NCI-H1694 treated with DMSO at 0.1 percent for 48 hours (cell line): ENCODE data around the gene OR4D1.

Experiments
- DNase-seq: peaks from one replicate; lab custom pipeline; 2025; lab: John Stamatoyannopoulos, UW

Gene OR4D1

GRCh38 chr17:58156839-58157803, 8.9 kb downstream of the OR4D1 start:
- DNase-seq: no peak

DNA sequence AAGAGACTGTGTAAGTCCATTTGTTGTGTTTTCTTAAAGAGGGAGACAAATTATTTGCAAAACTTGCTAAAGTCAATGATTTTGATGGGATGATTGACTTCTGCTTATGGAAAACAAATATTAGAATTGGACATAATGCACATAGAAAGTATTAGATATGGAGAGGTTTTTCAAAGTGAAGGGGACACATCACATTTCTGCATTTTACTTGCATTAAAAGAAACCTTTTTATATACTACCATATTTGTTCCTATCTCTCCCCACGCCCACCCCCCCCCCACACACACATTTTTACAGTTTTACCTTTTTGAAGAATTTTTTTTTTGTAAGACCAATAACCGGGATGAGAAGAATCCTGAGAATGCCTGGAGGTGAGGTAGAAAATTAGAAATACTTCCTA, 10.0 kb downstream of the OR4D1 start:
- DNase-seq: no peak

DNA sequence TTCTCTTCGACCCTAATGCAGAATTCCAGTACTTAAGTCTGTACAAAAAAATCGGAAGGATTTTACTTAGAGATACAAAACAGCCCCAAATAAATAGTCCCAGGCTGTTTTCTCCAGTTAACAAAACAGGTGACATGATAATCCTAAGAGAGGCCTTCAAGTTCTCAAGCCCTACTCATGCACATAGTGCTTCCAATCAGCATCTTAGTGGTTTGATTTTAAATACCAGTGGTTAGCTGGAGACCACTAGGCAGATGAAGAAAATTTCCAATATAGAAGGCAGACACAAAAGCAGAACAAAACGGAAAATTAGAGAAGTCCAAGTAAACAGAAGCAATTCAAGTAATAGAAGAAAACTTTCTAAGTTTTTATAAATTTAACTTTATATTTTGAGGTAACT, 13.4 kb downstream of the OR4D1 start:
- DNase-seq: no peak

DNA sequence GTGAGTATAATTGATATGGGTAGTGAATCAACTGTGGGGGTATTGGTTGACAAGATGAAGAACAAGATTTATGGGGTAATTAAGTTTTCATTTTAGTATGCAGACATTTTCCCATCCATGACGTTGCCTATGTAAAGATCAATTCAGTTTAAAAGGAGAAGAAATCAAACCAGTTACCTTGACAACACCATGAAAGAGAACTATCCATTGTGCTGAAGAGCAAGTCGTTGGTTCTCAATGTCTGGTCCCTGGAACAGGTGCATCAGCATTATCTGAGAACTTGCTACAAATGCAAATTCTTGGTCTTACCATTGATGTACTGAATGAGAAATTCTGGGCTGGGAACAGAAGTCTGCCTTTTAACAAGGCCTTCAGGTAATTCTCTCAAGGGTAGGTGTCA, 17.8 kb downstream of the OR4D1 start:
- DNase-seq: no peak

DNA sequence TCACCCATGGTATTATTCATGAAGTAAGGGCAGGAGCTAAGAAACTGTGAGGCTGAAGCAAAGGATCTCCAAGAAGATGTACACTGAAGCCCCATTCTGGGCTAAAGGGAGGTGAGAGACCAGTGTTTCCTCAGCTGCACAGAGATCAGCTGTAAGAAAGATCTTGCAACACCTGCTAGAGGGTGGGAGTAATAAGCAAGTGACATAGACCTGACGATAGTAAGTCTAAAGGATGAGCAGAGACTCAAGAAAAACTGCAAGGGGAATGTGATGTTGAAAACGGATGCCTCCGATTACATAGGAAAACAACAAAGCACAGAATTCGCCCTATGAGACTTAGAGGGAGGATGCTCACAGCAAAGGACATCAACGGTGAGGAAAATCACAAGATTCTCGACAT, 18.5 kb downstream of the OR4D1 start, which contains the start of gene OR4D2:
TSS of gene OR4D2 (plus strand) at position 301 of the 400 bp plus-strand sequence. CDS start 2,674 bp downstream, outside the sequence.
- no peak for DNase-seq

GRCh38 chr17:58170622-58171021, 22.4 kb downstream of the OR4D1 start:
- DNase-seq: no peak

DNA sequence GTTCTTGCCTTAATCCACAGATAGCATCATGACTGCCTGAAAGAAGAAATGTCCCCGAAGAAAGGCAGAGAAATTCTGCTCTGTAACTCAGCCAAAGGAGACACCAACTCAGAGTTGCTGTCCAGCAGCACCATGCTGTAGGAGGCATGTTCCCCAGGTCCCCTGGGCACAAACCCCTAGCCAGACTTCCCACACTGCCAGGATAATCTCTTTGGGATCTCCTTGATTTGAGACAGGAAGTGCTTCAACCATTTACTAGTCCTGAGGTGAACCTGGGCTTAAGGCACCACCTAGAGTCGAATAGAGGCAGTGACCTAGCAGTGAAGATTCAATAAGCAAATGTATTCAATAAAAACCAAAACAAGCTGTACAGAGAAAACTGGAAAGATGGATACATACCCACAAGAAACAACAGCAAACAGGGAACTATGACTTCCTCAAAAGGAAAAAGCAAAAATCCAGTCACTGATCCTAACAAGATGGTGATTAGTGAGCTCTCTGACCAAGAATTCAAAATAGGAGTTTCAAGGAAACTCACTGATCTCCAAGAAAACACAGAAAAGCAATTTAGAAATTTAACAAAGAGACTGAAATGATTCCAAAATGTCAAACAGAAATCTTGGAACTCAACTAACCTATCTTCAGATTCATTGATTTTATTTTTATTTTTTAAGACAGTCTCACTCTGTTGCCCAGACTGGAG, 24.3 kb downstream of the OR4D1 start:
- peak; percentile 51 for DNase-seq

GRCh38 chr17:58174871-58175270, 26.7 kb downstream of the OR4D1 start:
- DNase-seq: no peak

DNA sequence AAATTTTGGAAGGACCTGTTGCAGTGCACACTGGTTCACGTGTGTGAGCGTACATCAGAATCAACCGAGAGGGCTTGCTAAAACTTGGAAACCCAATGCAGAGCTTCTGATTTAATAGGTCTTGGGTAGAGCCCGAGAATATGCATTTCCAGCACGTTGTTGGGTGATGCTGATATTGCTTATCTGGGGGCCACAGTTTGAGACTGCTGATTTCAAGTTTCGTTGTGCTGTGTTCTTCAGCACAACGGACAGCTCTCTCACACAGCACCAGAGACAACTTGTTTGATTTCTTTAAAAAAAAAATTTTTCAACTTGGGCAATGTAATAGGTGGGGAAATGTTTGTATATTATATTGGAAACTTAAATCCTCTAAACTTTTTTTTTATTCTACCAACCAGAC, 28.0 kb downstream of the OR4D1 start:
- DNase-seq: no peak

GRCh38 chr17:58181796-58182195, 33.6 kb downstream of the OR4D1 start:
- no peak for DNase-seq

DNA sequence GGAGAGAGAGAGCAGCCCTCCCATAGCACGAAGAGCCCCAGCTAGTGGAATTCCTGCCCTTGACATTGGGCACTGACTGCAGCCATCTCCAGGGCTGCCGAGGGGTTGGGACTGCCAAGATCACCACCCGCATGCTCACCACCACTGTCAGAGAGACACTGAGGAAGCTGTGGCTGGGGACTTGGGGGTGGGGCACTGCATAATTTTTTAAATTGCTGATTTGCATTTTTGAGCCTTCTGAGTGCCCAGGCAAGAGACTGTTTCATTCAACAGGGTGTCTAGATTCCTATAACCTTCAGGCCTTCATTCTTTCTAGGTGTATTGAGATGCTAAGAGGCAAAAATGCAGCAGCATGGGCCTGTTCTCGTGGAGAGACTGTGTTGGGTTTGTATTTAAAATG, 35.3 kb downstream of the OR4D1 start:
- DNase-seq: no peak

DNA sequence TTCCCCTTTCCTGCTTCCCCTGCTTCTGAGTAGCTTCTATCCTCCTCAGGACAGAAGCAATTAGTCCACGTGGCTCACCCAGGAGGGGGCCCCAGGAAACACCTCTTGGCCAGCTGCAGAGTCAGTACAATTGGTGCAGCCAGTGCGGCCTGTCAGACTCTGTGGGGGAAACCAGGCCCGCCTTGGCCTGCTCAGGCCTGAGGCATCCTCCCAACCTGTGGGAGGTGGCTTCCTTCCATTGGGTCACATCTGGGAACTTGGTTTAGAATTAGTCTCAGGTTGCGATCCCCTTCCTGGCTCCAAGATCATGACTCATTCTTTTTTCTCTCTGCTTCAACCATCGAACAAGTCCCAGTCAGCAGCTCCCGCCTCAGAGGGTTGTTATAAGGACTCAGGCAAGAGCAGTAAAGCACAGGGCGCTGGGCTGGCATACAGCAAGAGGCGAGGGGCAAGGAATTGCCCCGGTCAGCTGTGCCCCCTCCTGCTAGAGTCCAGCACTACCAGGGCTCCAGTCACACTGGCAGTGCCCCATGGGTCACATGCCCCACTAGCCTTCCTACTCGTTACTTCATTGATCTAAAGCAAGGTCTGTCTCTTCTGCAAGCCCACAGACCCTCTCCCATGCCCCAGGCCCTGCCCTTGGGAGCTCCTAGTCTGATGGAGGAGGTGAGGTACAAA, 36.3 kb downstream of the OR4D1 start:
- DNase-seq: no peak

GRCh38 chr17:58184986-58185761, 37.0 kb downstream of the OR4D1 start:
- no peak for DNase-seq

DNA sequence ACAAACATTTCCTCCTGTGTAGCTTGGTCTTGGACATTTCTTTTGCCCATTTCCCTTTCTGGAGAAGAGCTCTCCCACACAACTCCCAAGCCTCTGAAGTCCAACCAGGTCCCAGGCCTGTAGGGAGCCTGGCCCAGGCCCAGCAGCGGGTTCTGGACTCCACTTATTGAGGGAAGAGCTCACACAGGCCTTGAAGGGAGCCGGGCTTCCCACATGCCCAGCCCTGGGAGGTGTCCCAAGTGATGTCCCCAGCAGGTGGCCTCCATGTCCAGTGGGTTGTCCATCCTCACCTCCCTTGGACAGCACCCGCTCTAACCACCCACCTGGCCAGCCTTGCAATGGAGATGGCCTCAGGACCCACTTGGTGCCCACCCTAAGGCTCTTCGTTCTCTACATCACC, 38.4 kb downstream of the OR4D1 start:
- no peak for DNase-seq

GRCh38 chr17:58187063-58187462, 38.9 kb downstream of the OR4D1 start:
- no peak for DNase-seq

GRCh38 chr17:58187675-58188074, 39.5 kb downstream of the OR4D1 start:
- no peak for DNase-seq

DNA sequence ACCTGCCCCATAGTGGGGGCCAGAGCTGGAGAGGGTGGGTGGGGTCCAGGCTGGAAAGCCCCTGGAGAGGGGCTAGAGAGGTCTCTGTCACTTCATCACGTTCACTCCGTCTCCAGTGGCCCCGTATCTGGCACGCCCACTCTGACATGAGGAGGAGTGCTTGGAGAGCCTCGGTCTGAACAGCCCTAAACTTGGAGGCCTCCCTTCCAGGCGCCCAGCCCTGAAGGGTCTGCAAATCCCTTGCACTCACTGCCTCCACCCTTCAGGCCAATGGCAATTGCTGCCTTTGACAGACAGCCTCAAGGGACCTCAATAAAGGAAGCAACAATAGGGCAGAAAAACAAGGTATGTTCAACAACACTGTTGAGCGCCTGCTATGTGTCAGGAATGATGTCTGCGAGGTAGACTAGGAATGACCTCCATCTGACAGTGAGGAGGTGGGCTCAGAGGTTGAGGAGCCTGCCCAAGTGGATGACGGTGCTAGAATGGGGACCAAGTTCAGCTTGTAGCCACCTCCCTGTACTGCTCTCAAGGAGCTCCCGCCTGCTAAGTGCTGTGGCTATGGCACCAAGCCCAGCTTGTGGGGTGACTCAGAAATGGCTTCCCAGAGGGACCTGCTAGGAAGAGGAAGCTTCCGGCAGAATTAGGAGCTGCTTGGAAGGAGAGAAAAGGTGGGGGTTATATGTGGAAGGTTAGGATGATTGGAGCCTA, 41.4 kb downstream of the OR4D1 start:
- DNase-seq: no peak

DNA sequence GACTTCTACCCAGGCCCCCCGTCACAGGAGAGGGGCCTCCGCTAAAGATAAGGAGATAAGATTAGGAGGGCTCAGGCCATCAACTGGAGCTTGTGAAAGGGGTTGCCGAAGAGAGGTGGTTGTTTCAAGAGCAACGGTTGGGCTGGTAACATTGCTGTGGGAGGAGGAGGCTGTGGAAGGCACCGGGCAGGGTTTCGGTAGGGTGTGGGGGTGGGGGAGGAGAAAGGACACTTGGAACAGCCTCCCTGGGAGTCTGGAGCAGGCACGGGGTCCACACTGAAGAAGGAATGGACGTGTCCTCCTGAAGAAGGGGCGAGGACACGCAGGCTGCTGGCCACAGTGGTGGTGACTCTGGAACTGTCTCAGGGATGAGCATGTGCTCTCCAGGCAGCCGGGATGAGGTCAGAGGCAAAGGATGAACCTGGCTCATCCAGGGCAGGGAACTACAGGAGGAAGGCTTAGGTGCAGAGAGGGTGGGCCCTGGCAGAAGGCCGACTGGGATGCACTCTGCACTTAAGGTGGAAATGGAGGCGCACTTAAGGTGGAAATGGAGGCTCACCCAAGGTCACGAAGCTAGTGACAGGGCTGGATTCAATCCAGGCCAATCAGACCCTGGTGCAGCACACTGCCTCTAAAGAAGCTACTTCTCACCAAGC, 43.2 kb downstream of the OR4D1 start:
- DNase-seq: no peak

- no peak for DNase-seq
Measured at GRCh38 chr17:58192612-58193011, 44.4 kb downstream of the OR4D1 start, which contains the start of gene EPX. Gene EPX, plus strand, starts transcription at chr17:58192726. Its CDS starts 121 bp downstream, at chr17:58192847.

GRCh38 chr17:58193641-58194255, 45.6 kb downstream of the OR4D1 start:
- DNase-seq: no peak
